ENCODE measurements around the gene HPCAL1.

DNA sequence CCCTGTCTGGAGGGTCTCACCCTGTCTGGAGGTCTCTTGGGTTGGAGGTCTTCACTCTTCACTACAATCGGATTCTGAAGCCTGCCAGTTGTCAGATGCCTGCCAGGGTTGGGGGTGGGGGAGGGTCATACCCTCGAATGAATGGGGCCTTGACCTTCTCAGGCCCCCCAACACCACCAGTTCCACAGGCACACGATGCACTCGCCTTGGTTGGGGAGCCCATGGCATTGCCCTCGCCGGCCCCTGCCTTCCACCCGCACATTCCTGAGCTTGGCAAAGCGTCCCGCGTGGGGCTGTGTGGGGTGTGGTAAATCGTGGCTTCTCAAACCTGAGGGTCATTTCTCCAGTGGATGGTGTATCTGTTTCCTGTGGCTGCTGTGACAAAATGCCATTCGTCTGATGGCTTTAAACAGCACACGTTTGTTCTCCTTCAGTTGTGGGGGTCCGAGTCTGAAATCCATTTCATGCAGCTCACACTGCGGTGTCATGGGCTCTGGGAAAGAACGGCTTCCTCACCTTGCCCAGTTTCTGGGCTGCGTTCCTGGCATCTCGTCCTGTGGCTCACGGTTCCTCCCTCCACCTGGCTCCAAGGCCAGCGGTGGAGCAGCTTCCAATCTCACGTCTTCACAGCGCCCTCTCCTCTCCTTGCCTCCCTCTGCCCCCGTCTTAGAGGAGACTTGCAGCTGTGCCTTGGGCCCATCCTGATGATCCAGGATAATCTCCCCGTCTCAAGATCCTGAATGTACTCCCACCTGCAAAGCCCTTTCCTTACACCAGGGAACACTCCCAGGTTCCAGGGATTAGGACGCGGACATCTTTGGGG, 38.0 kb upstream of the HPCAL1 start:
- TF ChIP-seq, protein P1, sequence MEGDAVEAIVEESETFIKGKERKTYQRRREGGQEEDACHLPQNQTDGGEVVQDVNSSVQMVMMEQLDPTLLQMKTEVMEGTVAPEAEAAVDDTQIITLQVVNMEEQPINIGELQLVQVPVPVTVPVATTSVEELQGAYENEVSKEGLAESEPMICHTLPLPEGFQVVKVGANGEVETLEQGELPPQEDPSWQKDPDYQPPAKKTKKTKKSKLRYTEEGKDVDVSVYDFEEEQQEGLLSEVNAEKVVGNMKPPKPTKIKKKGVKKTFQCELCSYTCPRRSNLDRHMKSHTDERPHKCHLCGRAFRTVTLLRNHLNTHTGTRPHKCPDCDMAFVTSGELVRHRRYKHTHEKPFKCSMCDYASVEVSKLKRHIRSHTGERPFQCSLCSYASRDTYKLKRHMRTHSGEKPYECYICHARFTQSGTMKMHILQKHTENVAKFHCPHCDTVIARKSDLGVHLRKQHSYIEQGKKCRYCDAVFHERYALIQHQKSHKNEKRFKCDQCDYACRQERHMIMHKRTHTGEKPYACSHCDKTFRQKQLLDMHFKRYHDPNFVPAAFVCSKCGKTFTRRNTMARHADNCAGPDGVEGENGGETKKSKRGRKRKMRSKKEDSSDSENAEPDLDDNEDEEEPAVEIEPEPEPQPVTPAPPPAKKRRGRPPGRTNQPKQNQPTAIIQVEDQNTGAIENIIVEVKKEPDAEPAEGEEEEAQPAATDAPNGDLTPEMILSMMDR (IDR thresholded peaks at IDR 0.05) = no peak
- no peak for TF ChIP-seq POLR2A (IDR thresholded peaks at IDR 0.05)
